Uterus (tissue), 2 donors: ENCODE measurements around the gene GRID2.

Source experiments
- CTCF ChIP-seq, 4 experiments: fragments of 200-600 bp in 2 of 4; fragments of 450-650 bp in 2 of 4; sonication (generic) in 2 of 4; IDR thresholded peaks; one replicate each; pipeline ENCODE4 v1.5.1; 2016 to 2019; ENCODE audit warnings: antibody characterized with exemption in 4 of 4, mild to moderate bottlenecking in 2 of 4, moderate library complexity in 1 of 4
- POLR2A ChIP-seq, 2 donors: fragments of 450-650 bp; IDR thresholded peaks; one replicate each; pipeline ENCODE4 v1.6.1; 2016; ENCODE audit warnings: antibody characterized with exemption in 2 of 2, mild to moderate bottlenecking in 1 of 2, moderate library complexity in 1 of 2

- no peak for TF ChIP-seq CTCF (IDR thresholded peaks at IDR 0.05)
- TF ChIP-seq POLR2A (IDR thresholded peaks at IDR 0.05): no peak
These were observed 918.0 kb downstream of the GRID2 start for GRCh38 chr4:93221771-93222170.
